WTC11 (cell line): ENCODE results near the gene SIPA1L3. TPM values are rescaled to one million over a fixed set of nuclear protein-coding genes. Genes with fewer than 3 reads are reported as not detected.

Source experiments
- ATAC-seq: fragments of 200-7000 bp; cut with Tn5 transposase; 2 replicates; pipeline ENCODE4 v1.10.0; 2021; ENCODE audit warnings: mild to moderate bottlenecking, moderate library complexity
- CTCF ChIA-PET: fragments of 300-600 bp; sonication (Branson Sonifier 250); formaldehyde crosslinking; loops from one replicate; lab custom pipeline; 2021; ENCODE audit warnings: antibody characterized with exemption; lab: Charles Lee
- POLR2A ChIA-PET: fragments of 350-600 bp; sonication (Branson Sonifier 250); formaldehyde crosslinking; loops from one replicate; lab custom pipeline; 2021; ENCODE audit warnings: antibody characterized with exemption; lab: Charles Lee
- DNase-seq: peaks from one replicate; pipeline ENCODE4 v3.0.0; 2021; ENCODE audit warnings: low spot score
- H3K27ac Mint-ChIP-seq: 2 replicates; pipeline ENCODE4 v1.8.0; 2021; ENCODE audit warnings: mixed read lengths
- H3K27me3 Mint-ChIP-seq: 2 replicates; pipeline ENCODE4 v1.8.0; 2021; ENCODE audit warnings: low read depth, mild to moderate bottlenecking, moderate library complexity, mixed read lengths
- H3K36me3 Mint-ChIP-seq: 2 replicates; pipeline ENCODE4 v1.8.0; 2021; ENCODE audit warnings: mixed read lengths
- H3K4me1 Mint-ChIP-seq: 2 replicates; pipeline ENCODE4 v1.8.0; 2022; ENCODE audit warnings: mixed read lengths
- H3K4me3 Mint-ChIP-seq: 2 replicates; pipeline ENCODE4 v1.8.0; 2021; ENCODE audit warnings: mild to moderate bottlenecking, moderate library complexity, mixed read lengths
- H3K9me3 Mint-ChIP-seq: 2 replicates; pipeline ENCODE4 v1.8.0; 2021; ENCODE audit warnings: mixed read lengths
- ATF1 ChIP-seq: sonication (generic); formaldehyde crosslinking; IDR thresholded peaks from 2 replicates; pipeline ENCODE4 v1.8.1; 2023; ENCODE audit warnings: mild to moderate bottlenecking, moderate library complexity, missing genetic modification reagents
- ELF4 ChIP-seq: sonication (generic); formaldehyde crosslinking; IDR thresholded peaks from 2 replicates; pipeline ENCODE4 v1.8.1; 2022; ENCODE audit warnings: low read depth, mild to moderate bottlenecking, moderate library complexity, missing genetic modification reagents
- FOXJ3 ChIP-seq: sonication (generic); formaldehyde crosslinking; IDR thresholded peaks from 2 replicates; pipeline ENCODE4 v1.9.0; 2021; ENCODE audit warnings: missing genetic modification reagents, mild to moderate bottlenecking, borderline replicate concordance
- FOXK1 ChIP-seq: sonication (generic); formaldehyde crosslinking; IDR thresholded peaks from 2 replicates; pipeline ENCODE4 v1.8.0; 2022; ENCODE audit warnings: mild to moderate bottlenecking, moderate library complexity, missing genetic modification reagents
- FOXP4 ChIP-seq: sonication (generic); formaldehyde crosslinking; IDR thresholded peaks from 2 replicates; pipeline ENCODE4 v1.8.0; 2022; ENCODE audit warnings: mild to moderate bottlenecking, missing genetic modification reagents
- KAT7 ChIP-seq: sonication (generic); formaldehyde crosslinking; IDR thresholded peaks from 2 replicates; pipeline ENCODE4 v1.8.1; 2023; ENCODE audit warnings: missing genetic modification reagents, mild to moderate bottlenecking, borderline replicate concordance
- NFYB ChIP-seq: sonication (generic); formaldehyde crosslinking; conservative IDR thresholded peaks from 2 replicates; pipeline ENCODE4 v1.8.0; 2022; ENCODE audit warnings: low read depth, missing genetic modification reagents
- SMAD3 ChIP-seq: sonication (generic); formaldehyde crosslinking; IDR thresholded peaks from 2 replicates; pipeline ENCODE4 v1.8.0; 2022; ENCODE audit warnings: missing genetic modification reagents, mild to moderate bottlenecking, borderline replicate concordance
- SMAD4 ChIP-seq: sonication (generic); formaldehyde crosslinking; IDR thresholded peaks from 2 replicates; pipeline ENCODE4 v1.8.0; 2022; ENCODE audit warnings: mild to moderate bottlenecking, missing genetic modification reagents
- TEAD4 ChIP-seq: sonication (generic); formaldehyde crosslinking; IDR thresholded peaks from 2 replicates; pipeline ENCODE4 v1.8.0; 2022; ENCODE audit warnings: mild to moderate bottlenecking, missing genetic modification reagents
- ZNF219 ChIP-seq: sonication (generic); formaldehyde crosslinking; IDR thresholded peaks from 2 replicates; pipeline ENCODE4 v1.8.0; 2023; ENCODE audit warnings: missing genetic modification reagents, mild to moderate bottlenecking, borderline replicate concordance
- ZNF423 ChIP-seq: fragments of 250-450 bp; sonication (Bioruptor Pico); IDR thresholded peaks from 2 replicates; pipeline ENCODE4 v2.1.2; 2022; ENCODE audit warnings: mild to moderate bottlenecking, moderate library complexity
- ZSCAN18 ChIP-seq: fragments of 250-450 bp; sonication (Bioruptor Pico); IDR thresholded peaks from 2 replicates; pipeline ENCODE4 v2.1.2; 2022; ENCODE audit warnings: mild to moderate bottlenecking, moderate library complexity
- total RNA-seq: library from RNA; stranded (reverse); gene quantifications from 3 replicates; pipeline ENCODE4 v1.2.3, GENCODE V29; 2021
- TF ChIP-seq, protein P1 (sequence below): fragments of 250-450 bp; sonication (Bioruptor Pico); conservative IDR thresholded peaks from 2 replicates; pipeline ENCODE4 v1.9.0; 2021; ENCODE audit warnings: mild to moderate bottlenecking
- TF ChIP-seq, protein P2 (sequence below): sonication (generic); formaldehyde crosslinking; IDR thresholded peaks from 2 replicates; pipeline ENCODE4 v1.8.0; 2023; ENCODE audit warnings: mild to moderate bottlenecking, missing genetic modification reagents
- TF ChIP-seq, protein P3 (sequence below): sonication (generic); formaldehyde crosslinking; IDR thresholded peaks from 2 replicates; pipeline ENCODE4 v1.8.0; 2022; ENCODE audit warnings: mild to moderate bottlenecking, missing genetic modification reagents

Gene SIPA1L3
- total RNA-seq, 1 experiment from 2014 or later: 41.5 TPM

GRCh38 chr19:38023671-38024541, 116.9 kb downstream of the SIPA1L3 start:
- ChIA-PET CTCF (interaction anchor here (0.5 to 2.1 kb wide), 4 partner anchors 51 to 245 kb away, joined by 3 to 7 read pairs (median 4); no protein-coding TSS in a partner anchor), POLR2A (no interaction called here)
- peaks cover 25% of the 10 kb centered on the region for H3K4me1 Mint-ChIP-seq
- H3K36me3 Mint-ChIP-seq: no peaks in the 10 kb centered on the region
- DNase-seq (no peak), ATAC-seq (no peak)
- H3K4me3 Mint-ChIP-seq: no peak overlapping the region
- no peak for TF ChIP-seq SMAD4 (CRISPR knock-in tag)
- TF ChIP-seq ELF4 (CRISPR knock-in tag): no peak
- TF ChIP-seq, protein P1, sequence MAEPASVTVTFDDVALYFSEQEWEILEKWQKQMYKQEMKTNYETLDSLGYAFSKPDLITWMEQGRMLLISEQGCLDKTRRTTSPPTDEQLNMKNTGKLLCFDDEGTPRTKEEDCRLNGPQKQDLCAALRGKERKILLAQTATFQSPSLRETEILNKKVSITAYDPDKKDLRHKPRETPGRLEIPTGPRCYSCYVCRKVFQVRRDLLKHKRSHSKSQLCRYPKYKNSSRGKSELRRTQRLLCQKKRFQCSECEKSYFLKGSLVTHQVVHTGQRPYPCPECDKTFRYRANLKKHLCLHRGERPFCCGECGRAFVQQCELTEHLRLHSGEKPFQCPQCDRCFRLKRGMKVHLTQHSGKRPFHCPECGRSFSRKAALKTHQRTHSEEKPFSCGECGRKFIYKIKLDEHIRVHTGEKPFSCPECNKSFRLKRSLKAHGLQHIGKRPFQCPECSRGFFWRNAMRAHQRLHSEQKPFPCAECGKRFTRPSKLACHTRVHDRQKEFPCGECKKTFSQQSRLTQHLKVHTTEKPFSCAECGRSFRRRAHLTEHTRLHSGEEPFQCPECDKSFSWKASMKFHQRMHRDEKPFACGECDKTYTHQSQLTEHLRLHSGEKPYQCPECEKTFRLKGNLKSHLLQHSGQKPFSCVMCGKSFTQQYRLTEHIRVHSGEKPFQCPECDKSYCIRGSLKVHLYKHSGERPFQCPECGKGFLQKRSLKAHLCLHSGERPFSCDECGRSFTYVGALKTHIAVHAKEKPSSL (CRISPR knock-in tag): no peak
- TF ChIP-seq, protein P2, sequence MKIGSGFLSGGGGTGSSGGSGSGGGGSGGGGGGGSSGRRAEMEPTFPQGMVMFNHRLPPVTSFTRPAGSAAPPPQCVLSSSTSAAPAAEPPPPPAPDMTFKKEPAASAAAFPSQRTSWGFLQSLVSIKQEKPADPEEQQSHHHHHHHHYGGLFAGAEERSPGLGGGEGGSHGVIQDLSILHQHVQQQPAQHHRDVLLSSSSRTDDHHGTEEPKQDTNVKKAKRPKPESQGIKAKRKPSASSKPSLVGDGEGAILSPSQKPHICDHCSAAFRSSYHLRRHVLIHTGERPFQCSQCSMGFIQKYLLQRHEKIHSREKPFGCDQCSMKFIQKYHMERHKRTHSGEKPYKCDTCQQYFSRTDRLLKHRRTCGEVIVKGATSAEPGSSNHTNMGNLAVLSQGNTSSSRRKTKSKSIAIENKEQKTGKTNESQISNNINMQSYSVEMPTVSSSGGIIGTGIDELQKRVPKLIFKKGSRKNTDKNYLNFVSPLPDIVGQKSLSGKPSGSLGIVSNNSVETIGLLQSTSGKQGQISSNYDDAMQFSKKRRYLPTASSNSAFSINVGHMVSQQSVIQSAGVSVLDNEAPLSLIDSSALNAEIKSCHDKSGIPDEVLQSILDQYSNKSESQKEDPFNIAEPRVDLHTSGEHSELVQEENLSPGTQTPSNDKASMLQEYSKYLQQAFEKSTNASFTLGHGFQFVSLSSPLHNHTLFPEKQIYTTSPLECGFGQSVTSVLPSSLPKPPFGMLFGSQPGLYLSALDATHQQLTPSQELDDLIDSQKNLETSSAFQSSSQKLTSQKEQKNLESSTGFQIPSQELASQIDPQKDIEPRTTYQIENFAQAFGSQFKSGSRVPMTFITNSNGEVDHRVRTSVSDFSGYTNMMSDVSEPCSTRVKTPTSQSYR (CRISPR knock-in tag): no peak
- no peak for TF ChIP-seq NFYB (CRISPR knock-in tag)
- no peak for TF ChIP-seq FOXJ3 (CRISPR knock-in tag)
- no peak for TF ChIP-seq FOXP4 (CRISPR knock-in tag)
- TF ChIP-seq ZNF423 (CRISPR knock-in tag): no peak
- TF ChIP-seq, protein P3, sequence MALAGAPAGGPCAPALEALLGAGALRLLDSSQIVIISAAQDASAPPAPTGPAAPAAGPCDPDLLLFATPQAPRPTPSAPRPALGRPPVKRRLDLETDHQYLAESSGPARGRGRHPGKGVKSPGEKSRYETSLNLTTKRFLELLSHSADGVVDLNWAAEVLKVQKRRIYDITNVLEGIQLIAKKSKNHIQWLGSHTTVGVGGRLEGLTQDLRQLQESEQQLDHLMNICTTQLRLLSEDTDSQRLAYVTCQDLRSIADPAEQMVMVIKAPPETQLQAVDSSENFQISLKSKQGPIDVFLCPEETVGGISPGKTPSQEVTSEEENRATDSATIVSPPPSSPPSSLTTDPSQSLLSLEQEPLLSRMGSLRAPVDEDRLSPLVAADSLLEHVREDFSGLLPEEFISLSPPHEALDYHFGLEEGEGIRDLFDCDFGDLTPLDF: no peak
- TF ChIP-seq ZSCAN18: no peak
- TF ChIP-seq ZNF219 (CRISPR knock-in tag): no peak
- TF ChIP-seq ATF1 (CRISPR knock-in tag): no peak
- TF ChIP-seq KAT7 (CRISPR knock-in tag): no peak
- TF ChIP-seq FOXK1: no peak
- no peak for TF ChIP-seq SMAD3 (CRISPR knock-in tag)
- no peak for TF ChIP-seq TEAD4 (CRISPR knock-in tag)
- H3K27ac Mint-ChIP-seq: peak overlapping the region; percentile 78
- H3K27me3 Mint-ChIP-seq: no peaks in the 10 kb centered on the region
- H3K9me3 Mint-ChIP-seq: no peaks in the 10 kb centered on the region
